Lower leg skin (tissue), 4 donors: ENCODE results near the gene SKI. TPM values are rescaled to one million over a fixed set of nuclear protein-coding genes. Genes with fewer than 3 reads are reported as not detected.

Experiments used
- DNase-seq, 2 donors: peaks; one replicate each; pipeline ENCODE4 v3.0.0-alpha.2; 2019; ENCODE audit warnings: low spot score in 2 of 2
- H3K4me3 ChIP-seq: fragments of 200-600 bp; sonication (generic); 2 replicates; pipeline ENCODE4 v1.5.1; 2017; ENCODE audit warnings: mild to moderate bottlenecking, low read depth; ENCODE audit not compliant: poor library complexity, severe bottlenecking
- CTCF ChIP-seq, 3 donors: fragments of 450-650 bp; IDR thresholded peaks; one replicate each; pipeline ENCODE4 v1.5.1; 2016; ENCODE audit warnings: antibody characterized with exemption in 3 of 3, mild to moderate bottlenecking in 3 of 3, moderate library complexity in 2 of 3
- POLR2A ChIP-seq, 2 donors: fragments of 450-650 bp; IDR thresholded peaks; one replicate each; pipeline ENCODE4 v1.6.1; 2016 to 2017; ENCODE audit warnings: antibody characterized with exemption in 2 of 2, mild to moderate bottlenecking in 1 of 2, moderate library complexity in 1 of 2
- WGBS, 2 donors: methylation state at CpG; one replicate each; pipeline ENCODE4 v1.1.5; 2018; 5-methylcytosine and 5-hydroxymethylcytosine counted together
- intact Hi-C: fragments of 100-400 bp; cut with DNase I; formaldehyde crosslinking; loops from one replicate; pipeline ENCODE4 v1.15.0; 2023; ENCODE audit warnings: low total_unique reads
- total RNA-seq, 4 donors: library from RNA; depleted of rRNA; stranded (reverse); fragments of >200 nt; gene quantifications; one replicate each; pipeline ENCODE4 v1.1.0, GENCODE V29; 2016

SKI gene
- total RNA-seq, 4 donors from 2014 or later, result 67.3 to 80.8 (median 75.4) TPM

DNA sequence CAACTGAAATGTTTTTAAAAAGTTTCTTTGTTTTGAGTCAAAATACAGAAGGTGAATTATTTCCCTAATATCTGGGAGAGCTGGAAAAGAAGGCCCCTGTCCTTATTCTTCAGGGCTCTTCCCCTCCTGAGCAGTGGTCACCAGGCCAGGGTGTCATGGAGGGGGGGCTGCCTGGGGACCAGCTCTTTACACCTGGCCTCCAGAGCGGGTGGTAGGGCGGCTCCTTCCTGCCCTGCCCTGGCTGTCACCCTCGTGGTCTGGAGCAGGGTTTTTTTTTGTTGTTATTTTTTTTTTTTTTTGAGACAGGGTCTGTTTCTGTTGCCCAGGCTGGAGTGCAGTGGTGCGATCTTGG is 6.6 kb downstream of the SKI start:
- peak in 1 of 2 donors; percentile 90 for DNase-seq
- no peak overlapping the region for H3K4me3 ChIP-seq
- intact Hi-C loops, result loop anchor here (10.0 kb wide), 1 partner anchor 70 kb away; no protein-coding TSS in a partner anchor
- no peak for TF ChIP-seq CTCF (IDR thresholded peaks at IDR 0.05)
- TF ChIP-seq POLR2A (IDR thresholded peaks at IDR 0.05), result no peak
- 29 to 43% methylated on average over 4 of the region's 4 CpGs for WGBS, 2 donors

- H3K4me3 ChIP-seq, result no peak overlapping the region
- intact Hi-C loops, result loop anchor here (10.0 kb wide), 1 partner anchor 69 kb away; no protein-coding TSS in a partner anchor
- no peak for DNase-seq
- TF ChIP-seq CTCF (IDR thresholded peaks at IDR 0.05), result no peak
- no peak for TF ChIP-seq POLR2A (IDR thresholded peaks at IDR 0.05)
- WGBS, 2 donors, result 75 to 86% methylated on average over 22 of the region's 22 CpGs
Measured at GRCh38 chr1:2235300-2235998, 7.3 kb downstream of the SKI start.

- TF ChIP-seq POLR2A (IDR thresholded peaks at IDR 0.05) (no peak), CTCF (IDR thresholded peaks at IDR 0.05) (no peak)
- H3K4me3 ChIP-seq, result no peak overlapping the region
- DNase-seq, result peak in 1 of 2 donors; percentile 83
- WGBS, 2 donors, result 56 to 65% methylated on average over 18 to 27 of the region's 28 CpGs
- intact Hi-C loops, result loop anchor here (10.0 kb wide), 1 partner anchor 68 kb away; no protein-coding TSS in a partner anchor
Measured at GRCh38 chr1:2236695-2237677, 8.9 kb downstream of the SKI start.

DNA sequence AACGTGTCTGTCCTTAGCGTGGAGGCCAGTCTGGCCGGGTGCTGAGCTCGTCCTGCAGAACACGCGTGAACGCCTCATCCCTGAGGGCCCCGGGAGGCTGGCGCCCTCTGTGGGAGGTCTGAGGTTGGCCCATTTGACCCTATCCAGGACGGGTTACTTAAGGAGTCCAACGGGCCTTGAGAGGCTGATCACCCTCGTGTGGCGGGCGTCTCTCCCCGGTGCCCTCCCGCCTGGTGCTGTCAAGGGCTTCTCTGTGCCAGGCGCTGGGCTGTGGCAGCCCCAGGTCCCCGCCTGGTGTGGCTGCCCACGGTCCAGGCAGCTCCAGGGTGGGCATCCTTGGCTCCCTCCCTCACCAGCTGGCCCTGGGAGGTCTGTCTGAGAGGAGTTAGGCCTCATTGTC is 9.7 kb downstream of the SKI start:
- intact Hi-C loops, result loop anchor here (10.0 kb wide), 1 partner anchor 67 kb away; no protein-coding TSS in a partner anchor
- DNase-seq, result no peak
- TF ChIP-seq POLR2A (IDR thresholded peaks at IDR 0.05) (no peak), CTCF (IDR thresholded peaks at IDR 0.05) (no peak)
- no peak overlapping the region for H3K4me3 ChIP-seq
- WGBS, 2 donors, result 46 to 56% methylated on average over 19 of the region's 19 CpGs

- no peak overlapping the region for H3K4me3 ChIP-seq
- intact Hi-C loops, result loop anchor here (10.0 kb wide), 1 partner anchor 66 kb away; no protein-coding TSS in a partner anchor
- no peak for DNase-seq
- TF ChIP-seq CTCF (IDR thresholded peaks at IDR 0.05) (no peak), POLR2A (IDR thresholded peaks at IDR 0.05) (no peak)
- 38 to 62% methylated on average over 11 to 17 of the region's 25 CpGs for WGBS, 2 donors
Measured at GRCh38 chr1:2238361-2239012, 10.4 kb downstream of the SKI start.
